Activated CD8-positive, alpha-beta memory T cell treated with anti-CD3 and anti-CD28 coated beads for 24 hours (primary cell): Measurements from ENCODE around the gene CENPK.
"Not testable (repeated sequence)": the region's sequence is repeated elsewhere in the genome, so short reads cannot be mapped to it uniquely, and the experiment has no call there.

Source experiments
- DNase-seq: peaks from one replicate; pipeline ENCODE4 v3.0.0-alpha.2; 2020

Gene CENPK, protein sequence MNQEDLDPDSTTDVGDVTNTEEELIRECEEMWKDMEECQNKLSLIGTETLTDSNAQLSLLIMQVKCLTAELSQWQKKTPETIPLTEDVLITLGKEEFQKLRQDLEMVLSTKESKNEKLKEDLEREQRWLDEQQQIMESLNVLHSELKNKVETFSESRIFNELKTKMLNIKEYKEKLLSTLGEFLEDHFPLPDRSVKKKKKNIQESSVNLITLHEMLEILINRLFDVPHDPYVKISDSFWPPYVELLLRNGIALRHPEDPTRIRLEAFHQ

DNA sequence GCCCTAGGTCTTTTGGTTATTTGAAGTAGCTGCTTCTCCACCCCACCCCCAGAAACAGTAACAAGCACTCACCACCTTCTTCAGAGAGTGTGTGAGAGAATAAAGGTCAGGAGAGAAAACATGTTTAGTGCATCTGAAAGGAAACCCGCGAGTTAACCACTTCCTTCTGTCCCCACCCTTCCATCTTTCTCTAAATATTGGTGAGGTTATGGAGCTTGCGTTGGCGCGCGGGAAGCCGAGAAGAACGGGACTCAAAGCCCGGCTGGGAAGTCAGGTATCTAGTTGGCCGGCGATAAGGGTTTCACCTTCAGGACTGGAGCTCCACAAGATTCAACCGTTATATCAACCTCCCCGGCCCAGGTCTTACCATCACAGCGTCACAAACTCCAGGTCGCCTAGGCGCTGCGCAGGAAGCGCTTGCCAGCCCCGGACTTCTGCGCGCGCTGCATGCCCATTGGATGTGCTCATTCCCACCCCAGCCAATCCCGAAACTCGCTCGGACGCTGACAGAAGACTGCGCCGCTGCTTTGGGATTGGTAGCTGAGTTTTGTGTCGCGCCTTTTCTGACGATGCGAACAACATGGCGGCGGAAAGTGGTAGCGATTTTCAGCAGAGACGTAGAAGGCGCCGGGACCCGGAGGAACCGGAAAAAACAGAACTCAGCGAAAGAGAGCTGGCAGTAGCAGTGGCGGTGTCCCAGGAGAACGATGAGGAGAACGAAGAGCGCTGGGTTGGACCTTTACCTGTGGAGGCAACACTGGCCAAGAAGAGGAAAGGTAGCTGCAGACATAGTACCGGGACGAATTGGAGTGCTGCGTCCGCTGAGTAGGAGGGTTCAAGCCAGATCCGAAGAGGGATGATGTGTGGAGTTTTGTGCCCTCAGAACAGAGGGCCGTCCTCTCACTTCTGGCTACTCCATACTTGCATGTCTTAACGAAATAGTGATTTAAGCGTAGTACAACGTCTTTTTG is at the start of gene CENPK, which contains the start of gene PPWD1:
CENPK (minus strand) TSS at position 438 of the 971 bp plus-strand sequence. CDS start 8,261 bp downstream, outside the sequence.
PPWD1 (plus strand) TSS at position 566 of the 971 bp plus-strand sequence; CDS start at position 581, 15 bp downstream.
- DNase-seq: peak; percentile 95

DNA sequence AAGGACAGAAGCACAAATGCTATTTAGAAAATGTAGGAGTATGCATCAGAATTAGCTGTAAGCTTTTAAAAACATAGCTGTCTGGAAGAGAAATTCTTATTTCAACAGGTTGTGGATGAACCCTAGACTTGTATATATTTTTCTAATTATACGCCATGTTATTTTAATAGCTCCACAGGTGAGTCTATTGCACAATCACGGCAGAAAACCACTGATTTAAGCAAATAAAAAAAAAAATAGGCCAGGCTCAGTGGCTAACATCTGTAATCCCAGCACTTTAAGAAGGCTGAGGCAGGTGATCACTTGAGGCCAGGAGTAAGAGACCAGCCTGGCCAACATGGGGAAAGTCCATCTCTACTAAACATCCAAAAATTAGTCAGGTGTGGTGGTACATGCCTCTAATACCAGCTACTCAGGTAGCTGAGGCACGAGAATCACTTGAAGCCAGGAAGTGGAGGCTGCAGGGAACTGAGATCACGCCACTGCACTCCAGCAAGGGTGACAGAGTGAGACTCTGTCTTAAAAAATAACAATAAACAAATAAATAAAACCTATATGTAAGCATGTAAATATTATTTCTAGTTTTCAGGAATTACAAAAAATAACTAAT is 49.4 kb upstream of the CENPK start:
- no peak for DNase-seq

DNA sequence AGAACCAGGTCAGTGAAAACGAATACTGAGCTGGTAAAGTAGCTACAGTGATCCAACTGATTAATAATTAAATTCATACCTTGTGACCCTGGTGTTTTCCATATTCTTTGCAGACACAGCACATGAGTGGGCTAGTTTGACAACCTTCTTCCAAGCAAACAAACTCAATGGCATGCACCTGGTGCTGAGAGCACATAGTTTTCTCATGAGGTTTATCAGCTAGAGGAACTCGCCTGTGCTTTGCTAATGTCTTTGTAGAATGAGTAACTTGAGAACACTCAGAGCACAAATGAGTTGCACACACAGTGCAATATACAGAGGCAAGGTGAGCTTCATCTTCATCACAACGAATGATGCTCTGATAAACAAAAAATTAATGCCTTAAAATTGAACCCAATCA is 48.6 kb upstream of the CENPK start:
- no peak for DNase-seq

DNA sequence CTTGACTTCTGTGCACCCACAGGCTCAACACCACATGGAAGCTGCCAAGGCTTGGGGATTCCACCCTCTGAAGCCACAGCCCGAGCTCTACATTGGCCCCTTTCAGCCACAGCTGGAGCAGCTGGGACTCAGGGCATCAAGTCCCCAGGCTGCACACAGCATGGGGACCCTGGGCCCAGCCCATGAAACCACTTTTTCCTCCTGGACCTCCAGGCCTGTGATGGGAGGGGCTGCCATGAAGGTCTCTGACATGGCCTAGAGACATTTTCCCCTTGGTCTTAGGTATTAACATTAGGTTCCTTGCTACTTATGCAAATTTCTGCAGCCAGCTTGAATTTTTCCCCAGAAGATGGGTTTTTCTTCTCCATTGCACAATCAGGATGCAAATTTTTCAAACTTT is 38.8 kb upstream of the CENPK start:
- DNase-seq: not testable (repeated sequence)

DNA sequence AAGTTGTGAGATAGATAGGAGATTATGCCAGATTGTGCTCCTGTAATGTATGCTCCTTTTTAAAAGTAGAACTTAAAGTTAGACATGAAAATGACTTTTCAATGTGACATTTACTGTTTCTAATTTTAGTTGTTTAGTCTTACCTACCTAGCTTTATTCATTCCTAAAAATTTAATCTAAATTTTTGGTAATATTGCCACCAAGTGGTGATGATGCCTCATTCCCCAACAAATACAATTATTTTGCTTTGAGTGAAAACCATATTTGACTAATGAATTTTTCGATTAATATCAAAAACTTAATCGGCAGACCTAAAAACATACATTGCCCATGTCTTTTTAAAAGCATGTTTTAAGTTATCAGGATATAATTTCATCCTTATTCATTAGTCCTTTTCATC is 25.7 kb upstream of the CENPK start:
- DNase-seq: no peak

DNA sequence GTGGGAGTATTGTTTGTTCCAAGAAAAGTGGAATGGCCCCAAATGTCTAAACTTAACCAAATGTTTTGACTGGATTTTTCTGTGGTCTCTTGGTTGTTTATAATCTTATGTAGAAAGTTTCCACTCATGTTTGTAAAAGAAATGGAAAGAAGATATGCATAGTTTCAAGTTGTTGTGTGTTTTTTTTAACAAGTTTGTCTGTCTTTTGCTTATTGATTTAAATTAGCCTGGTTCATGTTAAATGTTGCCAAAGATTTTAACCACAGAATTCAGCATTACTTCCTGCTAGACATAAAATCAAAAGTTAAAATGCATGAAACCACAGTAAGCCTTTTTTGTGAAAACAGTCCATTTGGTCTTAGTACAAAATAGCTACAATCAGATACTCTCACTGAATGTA is 14.2 kb upstream of the CENPK start:
- DNase-seq: no peak

DNA sequence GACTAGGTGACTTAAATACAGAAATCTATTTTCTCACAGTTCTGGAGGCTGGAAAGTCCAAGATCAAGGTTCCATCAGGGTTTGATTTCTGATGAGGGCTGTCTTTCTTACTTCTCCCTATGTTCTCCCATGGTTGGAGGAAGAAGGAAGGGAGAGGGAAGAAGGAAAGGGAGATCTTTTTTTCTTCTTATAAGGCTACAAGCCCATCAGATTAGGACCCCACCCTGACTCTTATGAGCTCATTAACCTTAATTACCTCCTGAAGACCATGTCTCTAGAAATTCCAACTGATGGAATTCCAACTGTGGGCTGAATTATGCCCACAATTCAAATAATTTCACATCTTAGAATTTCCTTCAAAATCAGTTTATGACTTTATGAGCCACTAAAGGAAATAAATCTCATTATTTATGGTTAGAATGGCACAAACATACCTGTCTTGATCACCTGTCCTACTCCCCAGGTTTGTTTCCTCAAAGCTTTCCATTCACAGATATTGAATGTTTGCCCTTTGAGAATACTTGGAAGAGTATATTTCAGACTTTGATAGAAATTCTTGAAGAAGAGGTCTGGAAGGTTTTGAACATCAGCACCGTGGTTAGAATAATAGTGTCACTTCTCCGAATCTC is 7.7 kb upstream of the CENPK start:
- no peak for DNase-seq

DNA sequence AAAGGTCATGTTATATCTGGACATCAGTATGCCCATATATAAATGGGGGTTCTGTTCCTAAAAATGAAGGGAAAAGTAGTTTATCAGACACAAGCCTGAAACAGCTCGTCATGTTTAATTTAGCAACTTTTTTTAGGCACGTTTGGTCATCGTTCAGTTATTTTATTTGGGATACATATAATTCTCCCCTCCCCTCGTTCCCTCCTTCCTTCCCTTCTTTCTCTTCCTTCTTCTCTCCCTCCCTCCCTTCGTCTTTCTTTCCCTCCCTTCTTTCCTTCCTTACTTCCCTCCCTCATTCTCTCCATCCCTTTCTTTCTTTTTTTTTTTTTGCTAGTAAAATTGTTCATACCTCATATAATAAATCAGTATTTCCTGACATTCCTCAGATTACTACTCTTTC is 3.5 kb upstream of the CENPK start:
- DNase-seq: no peak

DNA sequence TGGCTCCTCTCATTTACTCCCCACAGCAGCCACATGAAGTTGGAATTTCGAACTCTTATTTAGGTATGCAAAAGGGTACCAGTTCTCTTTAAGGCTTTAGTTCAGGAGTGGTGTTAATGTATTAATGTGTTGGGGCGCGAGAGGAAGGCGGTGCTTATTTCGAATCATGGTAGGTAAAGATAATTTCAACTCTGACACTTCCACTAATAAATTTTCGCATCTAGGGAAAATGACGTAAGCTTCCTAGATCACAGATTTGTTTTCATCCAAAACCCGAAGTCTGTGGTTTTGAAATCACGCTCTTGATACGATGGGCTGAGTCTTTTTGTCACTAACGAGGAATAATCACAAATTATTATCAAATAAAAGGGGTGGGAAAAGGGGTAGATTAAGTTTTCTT is 809 bp upstream of the CENPK start:
- DNase-seq: no peak

DNA sequence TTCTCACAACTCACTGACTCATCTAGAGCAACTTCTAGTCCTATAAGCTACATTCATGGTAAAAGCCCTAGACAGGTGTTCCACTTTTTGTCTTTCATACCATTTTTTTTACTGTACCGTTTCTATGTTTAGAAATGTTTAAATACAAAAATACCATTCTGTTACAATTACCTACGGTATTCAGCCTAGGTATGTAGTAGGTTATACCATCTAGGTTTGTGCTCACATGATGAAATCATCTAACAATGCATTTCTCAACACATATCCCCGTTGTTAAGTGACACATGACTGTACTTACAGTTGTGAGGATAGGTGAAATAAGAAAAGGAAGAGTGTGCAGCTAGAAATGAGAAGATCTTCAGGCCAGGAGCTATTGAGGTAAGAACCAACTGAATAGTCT is 6.2 kb downstream of the CENPK start:
- DNase-seq: no peak

DNA sequence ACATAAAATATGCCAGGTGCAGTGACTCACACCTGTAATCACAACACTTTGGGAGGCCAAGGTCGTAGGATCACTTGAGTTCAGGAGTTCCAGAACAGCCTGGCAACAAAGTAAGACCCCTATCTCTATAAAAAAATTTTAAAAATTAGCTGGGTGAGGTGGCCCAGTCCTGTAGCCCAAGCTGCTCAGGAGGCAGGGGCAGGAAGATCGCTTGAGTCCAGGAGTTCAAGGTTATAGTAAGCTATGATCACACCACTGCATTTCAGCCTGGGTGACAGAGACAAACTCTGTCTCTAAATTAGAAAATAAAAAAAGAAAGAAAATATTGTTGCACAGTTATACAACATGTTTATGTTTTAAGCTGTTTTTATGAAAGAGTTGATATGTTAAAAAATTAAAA is 6.8 kb downstream of the CENPK start:
- DNase-seq: no peak

DNA sequence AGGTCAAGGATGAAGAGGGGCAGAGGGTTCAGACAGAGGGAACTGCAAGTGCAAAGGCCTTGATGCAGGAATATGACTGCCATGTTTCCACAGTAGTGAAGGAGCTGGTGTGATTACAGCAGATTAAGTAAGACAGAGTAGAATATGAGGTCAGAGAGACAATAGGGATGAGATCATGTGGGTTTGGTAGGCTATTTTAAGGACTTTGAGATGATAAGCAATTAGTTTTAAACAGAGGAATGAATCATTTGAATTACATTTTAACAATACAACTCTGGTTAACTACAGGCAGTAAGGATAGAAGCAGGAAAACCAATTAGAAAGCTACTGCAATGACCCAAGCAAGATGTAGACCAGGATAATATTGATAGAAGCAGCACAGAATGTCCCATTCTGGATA is 7.7 kb downstream of the CENPK start:
- DNase-seq: no peak

DNA sequence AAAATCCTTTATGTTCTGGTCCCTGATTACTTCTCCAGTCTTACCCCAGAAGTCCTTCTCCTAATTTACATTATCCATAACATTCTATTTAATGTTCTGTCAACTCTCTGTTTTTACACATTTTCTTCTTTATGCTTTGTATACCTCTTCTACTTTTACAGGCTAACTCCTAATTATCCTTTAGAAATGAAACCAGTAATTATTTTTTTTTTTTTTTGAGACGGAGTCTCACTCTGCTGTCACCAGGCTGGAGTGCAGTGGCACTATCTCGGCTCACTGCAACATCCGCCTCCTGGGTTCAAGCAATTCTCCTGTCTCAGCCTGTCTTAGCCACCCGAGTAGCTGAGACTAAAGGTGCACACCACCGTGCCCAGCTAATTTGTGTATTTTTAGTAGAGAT is 9.0 kb downstream of the CENPK start:
- no peak for DNase-seq

DNA sequence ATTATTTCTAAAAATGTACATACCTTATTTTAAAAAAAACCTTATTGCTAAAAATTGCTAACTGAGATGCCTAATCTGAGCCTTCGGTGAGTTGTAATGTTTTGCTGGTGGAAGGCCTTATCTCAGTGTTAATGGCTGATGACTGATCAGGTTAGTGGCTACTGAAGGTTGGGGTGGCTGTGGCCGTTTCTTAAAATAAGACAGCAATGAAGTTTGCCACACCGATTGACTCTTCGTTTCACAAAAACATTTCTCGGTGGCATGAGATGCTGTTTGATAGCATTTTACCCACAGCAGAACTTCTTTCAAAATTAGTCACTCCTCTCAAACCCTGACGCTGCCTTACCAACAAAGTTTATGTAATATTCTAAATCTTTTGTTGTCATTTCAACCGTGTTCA is 14.7 kb downstream of the CENPK start:
- DNase-seq: no peak

DNA sequence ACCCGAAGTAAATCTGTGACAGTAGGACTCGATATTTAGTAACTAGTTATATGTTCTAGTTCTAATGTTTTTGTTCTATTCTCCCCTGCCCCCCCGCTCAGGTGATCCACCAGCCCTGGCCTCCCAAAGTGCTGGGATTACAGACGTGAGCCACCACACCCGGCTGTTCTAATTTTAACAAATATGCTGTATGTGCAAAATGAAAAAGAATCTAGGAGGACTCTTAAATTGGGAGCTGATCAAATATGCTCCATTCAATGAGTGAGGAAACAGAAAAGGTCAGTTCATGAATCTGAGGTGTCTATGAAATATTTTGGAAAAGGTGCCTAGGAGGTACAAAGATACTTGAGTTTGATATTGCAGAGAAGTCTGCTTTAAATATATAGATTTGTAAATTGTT is 16.8 kb downstream of the CENPK start:
- DNase-seq: no peak

DNA sequence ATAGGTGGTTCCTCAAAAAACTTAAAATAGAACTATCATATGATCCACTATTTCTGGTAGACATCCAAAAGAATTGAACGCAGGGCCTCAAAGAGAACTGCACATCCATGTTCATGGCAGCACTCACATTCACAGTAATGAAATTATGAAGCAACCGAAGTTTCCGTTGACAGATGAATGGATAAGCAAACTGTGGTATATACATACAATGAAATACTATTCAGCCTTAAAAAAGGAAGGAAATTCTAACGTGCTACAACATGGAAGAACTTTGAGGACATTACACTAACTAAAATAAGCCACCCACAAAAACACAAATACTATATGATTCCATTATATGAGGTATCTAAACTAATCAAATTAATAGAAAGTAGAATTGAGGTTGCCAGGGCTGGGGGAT is 18.5 kb downstream of the CENPK start:
- no peak for DNase-seq

DNA sequence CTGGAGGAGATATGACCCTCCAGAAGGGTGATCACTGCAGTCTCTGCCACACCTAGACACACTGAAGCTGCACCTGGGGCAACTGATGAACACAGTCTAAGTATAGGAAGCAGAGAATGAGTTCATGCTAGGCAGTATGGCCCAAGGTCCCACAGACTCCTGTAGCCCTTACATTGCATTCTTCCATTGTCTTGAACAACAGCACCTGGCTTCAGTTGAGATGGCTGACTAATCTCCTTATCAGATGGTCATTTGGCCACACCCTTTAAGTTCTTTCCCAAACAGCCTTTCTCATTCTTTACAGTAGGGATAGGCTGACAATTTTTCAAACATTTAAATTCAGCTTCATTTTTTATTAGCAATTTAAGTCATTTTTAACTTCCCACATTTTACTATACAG is 23.1 kb downstream of the CENPK start:
- no peak for DNase-seq

DNA sequence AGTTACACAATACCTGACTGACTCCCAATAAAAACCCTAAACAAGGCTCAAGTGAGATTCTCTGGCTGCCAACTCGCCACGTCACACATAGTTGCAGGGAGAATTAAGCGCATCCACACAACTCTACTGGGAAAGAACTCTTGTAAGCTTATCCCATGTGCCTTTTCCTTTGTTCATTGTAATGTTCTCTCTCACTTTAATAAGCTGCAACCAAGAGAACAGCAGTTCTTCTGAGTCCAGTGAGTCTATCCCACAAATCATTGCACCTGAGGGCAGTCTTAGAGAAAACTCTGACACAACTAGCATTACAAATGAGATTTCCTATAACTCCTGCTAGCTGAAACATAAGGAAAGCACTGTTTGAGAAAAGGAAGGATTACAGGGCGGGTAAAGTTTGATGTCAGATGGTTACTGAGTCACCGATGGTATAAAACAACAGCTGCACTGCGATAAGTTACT is 27.4 kb downstream of the CENPK start:
- DNase-seq: no peak

DNA sequence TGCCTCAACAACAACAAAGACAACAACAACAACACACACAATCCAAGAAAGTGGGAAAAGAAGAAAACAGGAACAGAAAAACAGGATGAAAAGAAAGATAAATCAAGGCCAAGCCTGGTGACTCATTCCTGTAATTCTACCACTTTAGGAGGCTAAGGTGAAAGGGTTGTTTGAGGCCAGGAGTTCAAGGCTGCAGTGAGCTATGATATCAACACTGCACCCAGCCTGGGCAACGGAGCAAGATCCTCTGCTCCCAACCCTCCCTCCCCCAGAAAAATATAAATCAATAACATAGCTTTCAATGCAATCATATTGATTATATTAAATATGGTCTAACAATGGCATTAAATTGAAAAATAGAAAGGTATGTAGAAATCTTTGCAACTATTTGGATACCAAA is 32.1 kb downstream of the CENPK start:
- no peak for DNase-seq

DNA sequence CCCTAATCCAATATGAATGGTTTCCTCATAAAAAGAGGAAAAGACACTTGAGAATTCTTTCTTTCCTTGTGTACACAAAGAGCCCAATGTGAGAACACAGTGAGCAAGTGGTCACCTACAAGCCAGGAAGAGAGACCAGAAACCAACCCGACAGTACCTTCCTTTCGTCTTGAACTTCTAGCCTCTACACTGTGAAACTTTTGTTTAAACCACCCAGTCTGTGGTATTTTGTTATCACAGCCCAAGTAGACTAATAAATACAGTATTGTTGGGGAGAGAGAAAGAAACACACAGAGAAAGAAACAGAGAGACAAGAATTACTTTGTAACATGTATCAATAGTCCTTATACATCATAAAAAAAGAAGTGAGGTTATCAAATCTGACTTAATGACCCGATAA is 37.2 kb downstream of the CENPK start:
- DNase-seq: no peak

DNA sequence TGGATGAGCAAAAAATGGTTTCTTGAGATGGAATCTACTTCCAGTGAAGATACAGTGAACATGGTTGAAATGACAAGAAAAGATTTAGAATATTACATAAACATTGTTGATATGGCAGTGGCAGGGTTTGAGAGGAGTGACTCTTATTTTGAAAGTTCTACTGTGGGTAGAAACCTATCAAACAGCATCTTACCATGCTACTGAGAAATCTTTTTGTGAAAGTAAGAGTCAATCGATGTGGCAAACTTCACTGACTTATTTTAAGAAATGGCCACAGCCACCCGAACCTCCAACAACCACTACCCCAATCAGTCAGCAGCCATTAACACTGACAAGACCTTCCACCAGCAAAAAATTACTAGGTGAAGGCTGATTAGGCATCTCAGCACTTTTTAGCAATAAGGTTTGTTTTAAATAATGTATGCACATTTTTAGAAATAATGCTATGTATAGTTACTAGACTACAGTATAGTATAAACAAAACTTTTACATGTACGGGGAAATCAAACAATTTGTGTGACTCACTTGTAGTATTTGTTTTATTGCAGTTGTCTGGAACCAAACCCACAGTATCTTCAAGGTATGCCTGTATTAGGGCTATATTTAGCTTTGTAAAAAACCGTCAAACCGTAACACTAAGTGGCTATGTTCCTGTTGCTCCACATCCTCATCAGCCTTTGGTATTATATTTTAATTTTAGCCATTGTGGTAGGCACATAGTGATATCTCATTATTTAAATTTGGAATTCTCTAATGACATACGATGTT is 50.6 kb downstream of the CENPK start:
- no peak for DNase-seq

DNA sequence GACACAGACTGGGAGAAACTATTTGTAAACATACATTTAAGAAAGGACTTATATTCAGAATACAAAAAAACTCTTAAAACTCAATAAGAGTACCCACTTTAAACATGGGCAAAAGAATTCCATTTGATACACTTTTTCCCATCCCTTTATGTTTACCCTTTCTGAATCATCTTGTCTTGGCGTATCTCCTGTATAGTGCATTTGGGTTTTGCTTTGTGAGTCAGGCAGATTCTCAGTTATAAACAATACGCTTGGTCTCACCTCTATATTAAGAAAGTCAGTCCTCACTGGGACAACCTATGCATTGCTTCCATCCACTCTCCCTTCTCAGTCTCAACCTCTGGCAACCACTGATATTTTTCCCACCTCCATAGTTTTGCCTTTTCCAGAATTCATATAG is 54.0 kb downstream of the CENPK start:
- DNase-seq: no peak
